RCC 7860 (cell line): Measurements from ENCODE around the gene VPS13C.

Experiments
- DNase-seq: peaks from one replicate; pipeline ENCODE4 v3.0.0-alpha.2; 2015; ENCODE audit warnings: low spot score
- FAIRE-seq: peaks from 2 replicates; lab custom pipeline; 2012; peaks lifted over from hg19 to GRCh38; lab: Jason Lieb, UNC

Gene VPS13C

DNA sequence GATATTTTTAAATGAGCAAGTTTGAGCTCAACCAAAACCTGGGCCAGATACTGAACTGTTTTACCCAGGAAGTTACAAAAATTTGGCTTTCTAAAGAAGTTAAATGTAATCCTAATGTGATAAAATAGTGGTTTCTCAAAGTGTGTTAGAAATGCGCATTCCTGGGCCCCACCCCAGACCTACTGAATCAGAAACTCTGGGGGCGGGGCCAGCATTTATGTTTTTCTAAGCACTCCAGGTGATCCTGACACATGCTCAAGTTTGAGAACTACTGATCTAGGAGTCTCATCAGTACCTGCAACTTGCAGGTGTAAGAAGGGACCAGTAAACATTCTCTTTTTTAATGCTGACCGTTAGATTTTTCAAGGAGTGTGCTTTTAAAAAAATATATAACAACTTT, 190.6 kb downstream of the VPS13C start:
- FAIRE-seq (no peak), DNase-seq (no peak)

GRCh38 chr15:61861962-61862361, 198.3 kb downstream of the VPS13C start:
- FAIRE-seq = no peak
- no peak for DNase-seq

- FAIRE-seq = no peak
- DNase-seq = no peak
Measured at GRCh38 chr15:61857169-61857829, 202.9 kb downstream of the VPS13C start.

DNA sequence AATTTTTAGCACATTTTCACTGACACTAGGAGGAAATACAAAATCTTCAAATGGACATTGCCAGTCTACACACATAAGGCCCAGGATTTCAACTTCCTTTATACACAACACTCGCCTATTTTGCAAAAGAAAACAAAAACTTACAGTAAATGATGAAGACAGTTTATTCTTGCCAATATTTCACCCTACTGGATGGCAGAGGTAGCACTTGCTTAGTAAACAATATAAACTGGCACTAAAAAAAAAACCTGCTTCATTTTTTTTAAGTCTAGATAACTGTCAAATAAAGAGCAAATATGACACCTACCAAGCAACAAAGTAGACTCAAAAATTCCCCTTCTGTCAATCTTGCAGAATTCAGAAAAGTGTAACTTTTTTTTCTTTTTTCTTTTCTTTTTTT, 204.0 kb downstream of the VPS13C start:
- no peak for DNase-seq
- FAIRE-seq = no peak

DNA sequence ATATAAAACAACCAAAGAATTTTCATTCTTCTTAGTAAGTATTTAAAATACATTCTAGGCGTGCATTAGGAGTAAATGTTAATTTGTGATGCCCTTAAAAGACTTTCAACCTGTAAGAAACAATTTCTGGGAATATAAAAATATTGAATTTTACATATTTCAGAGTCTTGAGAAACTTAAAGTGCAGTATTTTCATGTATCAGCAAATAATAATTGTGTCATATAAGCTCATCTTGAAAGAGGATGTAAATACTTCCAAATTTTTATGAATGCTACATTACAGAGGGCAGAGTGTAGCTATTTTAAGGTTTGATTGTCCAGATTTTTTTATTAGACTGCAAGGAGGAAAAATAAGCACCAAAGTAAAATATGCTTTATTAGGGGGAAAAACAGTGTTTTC, 207.1 kb downstream of the VPS13C start:
- FAIRE-seq (no peak), DNase-seq (no peak)

DNA sequence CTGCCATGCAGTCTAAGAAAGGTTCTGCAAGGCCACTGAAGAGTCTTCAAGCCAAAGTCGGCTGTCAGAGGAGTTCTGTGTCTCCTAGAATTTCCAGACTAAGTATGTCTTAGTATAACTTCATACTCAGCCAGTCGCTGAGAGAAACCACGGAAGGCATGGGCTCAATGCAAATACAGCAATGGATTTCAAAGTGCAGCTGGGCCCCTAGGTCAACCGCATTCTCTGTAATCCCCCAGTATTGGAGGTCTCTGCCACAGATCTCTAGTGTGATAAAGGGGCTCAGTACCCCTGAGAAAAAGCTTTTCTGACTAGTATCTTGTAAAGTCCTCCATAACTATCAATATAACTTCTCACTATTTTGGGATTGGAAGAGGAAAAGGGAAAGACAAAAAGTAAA, 208.3 kb downstream of the VPS13C start:
- DNase-seq (no peak), FAIRE-seq (no peak)

GRCh38 chr15:61849447-61849846, 210.8 kb downstream of the VPS13C start:
- DNase-seq = no peak
- FAIRE-seq = no peak

DNA sequence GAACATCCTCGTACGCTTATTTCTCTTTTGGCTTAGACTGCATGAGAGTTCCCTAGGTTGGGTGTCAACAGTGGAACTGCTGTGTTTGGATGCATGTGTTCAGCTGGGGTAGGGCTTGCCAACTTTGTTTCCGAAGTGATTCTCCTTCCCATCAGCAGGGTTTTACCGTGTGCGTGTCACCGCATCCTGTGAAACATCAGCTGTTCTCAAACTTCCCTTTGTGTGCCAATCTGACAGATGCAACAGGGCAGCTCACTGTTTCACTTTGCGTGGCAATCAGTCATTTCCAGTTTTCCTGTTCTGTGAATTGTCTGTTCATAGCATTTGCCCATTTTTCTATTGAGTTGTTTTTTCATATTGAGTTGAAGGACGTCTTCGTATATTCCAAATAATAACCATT, 218.8 kb downstream of the VPS13C start:
- DNase-seq = no peak
- no peak for FAIRE-seq

DNA sequence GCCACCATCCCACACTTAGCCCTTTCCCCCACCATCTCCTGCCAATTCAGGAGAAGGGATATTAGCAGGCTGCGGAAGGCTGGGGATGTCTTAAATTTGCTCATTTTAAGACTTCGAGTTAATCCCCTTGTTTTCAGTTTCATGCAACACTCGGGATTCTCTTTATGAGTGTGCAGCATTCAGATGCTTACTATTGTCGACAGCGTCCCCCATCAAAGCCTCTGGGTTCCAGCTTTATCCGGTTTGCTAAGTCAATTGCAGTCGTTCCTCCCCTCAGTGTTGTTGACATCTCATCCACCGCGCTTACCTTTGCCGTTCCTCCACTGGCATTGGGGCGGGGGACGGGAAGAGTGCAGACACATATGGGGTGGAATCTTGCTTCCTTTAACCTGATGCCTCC, 220.2 kb downstream of the VPS13C start:
- no peak for FAIRE-seq

GRCh38 chr15:61839546-61839945, 220.7 kb downstream of the VPS13C start:
- FAIRE-seq (no peak), DNase-seq (no peak)

More for the DNA sequence above, 220.2 kb downstream of the VPS13C start:
- DNase-seq = no peak

- no peak for FAIRE-seq
- DNase-seq = peak; percentile 31
Measured at GRCh38 chr15:61835496-61836106, 224.6 kb downstream of the VPS13C start.

- FAIRE-seq = no peak
- no peak for DNase-seq
Measured at GRCh38 chr15:61835029-61835428, 225.2 kb downstream of the VPS13C start.

DNA sequence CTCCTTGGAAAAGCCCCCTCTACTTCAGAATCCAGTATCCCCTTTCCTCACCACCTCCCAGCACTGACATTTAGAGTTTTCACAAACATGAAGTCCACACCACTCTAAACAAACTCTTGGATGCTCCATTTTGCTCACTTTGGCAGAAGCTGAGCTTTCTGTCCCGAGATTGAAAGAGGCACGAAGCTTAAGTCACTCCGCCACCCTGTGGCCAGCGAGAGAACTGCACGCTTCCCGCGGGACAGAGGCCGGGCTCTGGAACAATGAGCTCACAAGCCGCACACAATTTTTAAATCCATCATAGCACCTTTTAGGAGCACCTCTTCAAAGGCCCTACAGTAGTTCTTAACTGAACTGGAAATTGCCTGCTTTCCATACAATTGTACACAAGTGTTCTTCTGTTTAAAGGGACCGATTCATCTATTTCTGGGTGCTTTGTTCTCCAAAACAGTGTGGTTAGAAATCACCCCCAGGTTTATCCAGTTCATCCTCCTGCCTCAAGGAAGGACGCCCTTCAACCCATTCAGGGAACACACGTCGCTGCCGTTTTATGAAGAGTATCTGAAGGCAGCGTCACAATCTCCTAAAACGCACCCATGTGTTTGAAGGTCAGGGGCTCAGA, 226.1 kb downstream of the VPS13C start:
- DNase-seq (peak; percentile 34), FAIRE-seq (no peak)

DNA sequence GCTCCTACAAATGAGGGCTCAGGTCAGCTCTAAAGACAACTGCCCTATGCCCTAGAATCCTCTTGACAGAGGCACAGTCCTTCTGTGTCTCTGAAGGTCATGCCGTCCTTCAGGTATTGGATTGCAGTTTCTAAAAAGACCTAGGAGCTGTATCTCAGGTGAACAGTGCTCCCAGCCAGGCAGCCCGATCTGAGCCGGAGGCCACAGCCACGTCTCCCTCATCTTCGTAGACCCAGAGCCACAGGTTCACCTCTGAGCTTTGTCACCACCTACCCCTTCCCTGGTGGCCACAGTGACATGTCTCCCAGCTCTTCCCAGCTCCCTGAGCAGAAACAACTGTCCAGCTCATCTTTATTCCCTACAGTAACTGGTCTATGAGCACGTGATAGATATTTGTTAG, 228.0 kb downstream of the VPS13C start:
- FAIRE-seq (no peak), DNase-seq (no peak)

DNA sequence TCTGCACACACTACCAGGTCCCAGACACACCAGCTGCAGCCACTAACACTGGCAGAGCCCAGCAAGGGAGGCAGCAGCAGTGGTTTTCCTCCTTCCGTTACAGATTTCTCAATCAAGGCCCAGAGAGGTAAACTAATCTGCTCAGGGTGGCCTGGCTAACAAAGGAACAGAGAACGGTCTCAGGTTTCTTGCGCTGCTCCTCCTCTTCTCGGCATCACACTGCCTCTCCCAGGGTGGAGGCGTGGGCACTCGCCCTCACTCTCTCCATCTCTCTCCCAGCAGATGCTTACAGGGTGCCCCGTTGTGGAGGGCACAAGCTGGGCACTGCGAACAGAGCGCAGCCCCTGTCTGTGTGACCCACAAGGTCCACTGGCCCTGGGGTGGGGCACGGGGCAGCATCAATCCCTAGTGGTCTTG, 228.7 kb downstream of the VPS13C start:
- no peak for FAIRE-seq
- DNase-seq = no peak

DNA sequence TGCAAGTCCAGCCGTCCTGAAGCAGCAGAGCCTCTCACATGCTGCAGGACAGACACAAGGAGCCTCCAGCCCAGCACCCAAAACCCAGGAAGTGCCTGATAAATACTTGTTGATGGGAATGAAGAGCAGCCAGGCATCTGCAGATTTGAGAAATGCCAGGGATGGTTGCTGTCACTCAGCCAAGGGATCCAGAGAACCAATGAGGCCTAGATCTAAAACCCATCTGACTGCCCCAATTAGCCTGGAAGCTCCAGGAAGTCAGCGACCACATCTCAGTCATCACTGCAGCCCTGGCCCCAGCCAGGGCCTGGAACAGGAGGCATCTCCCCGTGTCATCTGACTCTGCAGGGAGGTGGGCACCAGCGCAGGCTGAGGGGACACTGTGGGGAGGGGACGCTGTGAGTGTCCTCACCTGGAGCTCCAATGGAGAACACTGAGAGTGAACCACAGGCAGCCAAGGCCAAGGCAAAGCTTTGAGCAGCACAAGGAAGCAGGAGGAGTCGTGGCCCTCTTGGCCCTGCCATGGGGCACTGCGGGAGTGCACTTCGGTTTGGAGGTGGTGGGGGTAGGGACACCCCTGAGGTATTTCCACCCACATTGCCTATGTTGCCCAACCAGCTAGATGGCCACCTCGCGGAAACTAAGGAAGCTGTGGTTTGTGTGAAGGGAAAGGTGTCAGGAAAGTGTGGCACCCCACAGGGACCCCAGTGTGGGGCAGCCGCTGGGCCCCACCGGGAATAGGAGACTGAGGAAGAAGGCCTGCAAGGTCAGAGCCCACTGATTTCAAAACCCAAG, 229.5 kb downstream of the VPS13C start:
- DNase-seq (no peak), FAIRE-seq (no peak)

DNA sequence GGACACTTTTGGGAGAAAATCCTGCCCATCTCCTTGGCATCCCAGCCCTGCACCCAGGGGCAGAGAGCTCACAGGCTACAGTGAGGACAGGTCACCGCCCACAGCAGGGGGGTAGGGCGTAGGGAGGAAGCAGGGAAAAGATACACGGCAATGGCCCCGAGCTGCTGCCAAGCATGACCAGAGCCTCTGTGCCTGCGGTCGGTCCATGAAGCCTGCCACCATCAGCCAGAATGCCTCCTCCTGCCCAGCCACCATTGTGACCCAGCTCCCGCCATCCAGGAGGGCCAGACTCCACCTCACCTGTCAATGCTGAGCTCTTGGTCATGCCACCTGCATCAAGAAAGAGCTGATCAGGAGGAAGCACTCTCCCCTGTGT, 230.7 kb downstream of the VPS13C start:
- DNase-seq (no peak), FAIRE-seq (no peak)

DNA sequence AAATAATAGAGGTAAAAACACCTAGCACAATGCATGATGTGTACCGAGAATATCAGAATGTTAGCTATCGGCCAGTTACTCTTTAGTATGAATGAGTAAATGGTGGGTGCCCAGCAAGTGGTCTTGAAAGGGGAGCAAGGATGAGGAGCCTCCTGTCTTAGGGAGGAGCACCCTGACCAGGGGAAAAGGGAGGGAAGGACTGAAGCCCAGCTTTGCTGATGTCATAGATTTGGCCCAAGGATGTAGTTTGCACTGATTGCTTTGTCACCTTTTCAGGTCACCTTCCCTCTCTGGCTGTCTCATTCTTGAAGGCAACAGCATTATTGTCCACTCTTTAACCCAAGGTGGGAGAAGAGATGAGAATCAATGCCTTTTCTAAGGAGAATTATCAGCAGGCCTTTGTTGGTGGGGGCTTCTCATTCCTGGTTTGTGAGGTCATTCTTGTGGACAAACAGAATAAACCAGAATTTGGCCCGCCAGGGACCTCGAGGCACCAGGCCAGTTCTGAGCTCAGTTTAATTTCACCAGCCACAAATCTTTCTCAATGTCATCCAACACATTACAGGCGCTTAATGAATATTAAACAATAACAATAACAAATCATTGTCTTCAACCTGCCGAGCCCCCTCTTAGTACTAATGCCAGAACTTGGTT, 231.3 kb downstream of the VPS13C start:
- no peak for DNase-seq
- FAIRE-seq = no peak

DNA sequence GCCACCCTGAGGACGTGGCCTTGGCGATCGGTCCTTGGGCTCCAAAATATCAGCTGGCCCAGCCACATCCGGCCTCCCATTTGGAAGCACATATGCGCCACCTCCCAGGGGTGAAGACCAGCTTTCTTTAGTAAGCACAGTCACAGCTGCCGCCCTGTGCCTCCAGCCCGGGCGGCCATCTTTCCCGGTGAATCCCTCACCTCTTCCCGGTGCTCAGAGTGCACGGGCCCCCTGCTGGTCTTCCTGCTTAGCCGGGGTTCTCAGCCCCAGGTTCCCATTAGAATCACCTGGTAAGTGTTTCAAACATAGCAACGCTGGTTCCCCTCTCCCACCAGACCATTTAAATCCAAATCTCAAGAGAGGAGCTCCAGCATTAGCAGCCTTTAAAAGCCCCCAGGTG, 232.2 kb downstream of the VPS13C start:
- DNase-seq = no peak

GRCh38 chr15:61827131-61827530, 233.1 kb downstream of the VPS13C start:
- no peak for DNase-seq
- FAIRE-seq = no peak

More for the DNA sequence above, 232.2 kb downstream of the VPS13C start:
- FAIRE-seq = no peak

GRCh38 chr15:61824291-61824690, 236.0 kb downstream of the VPS13C start:
- DNase-seq = no peak
- no peak for FAIRE-seq
